Activated CD8-positive, alpha-beta memory T cell treated with anti-CD3 and anti-CD28 coated beads, Interleukin-2, amount 50 U/mL, for 24 hours (primary cell): ENCODE results near the gene C14orf180.

ENCODE experiments used
- DNase-seq: peaks from one replicate; pipeline ENCODE4 v3.0.0-alpha.2; 2020; ENCODE audit errors: extremely low read depth

The C14orf180 gene

DNA sequence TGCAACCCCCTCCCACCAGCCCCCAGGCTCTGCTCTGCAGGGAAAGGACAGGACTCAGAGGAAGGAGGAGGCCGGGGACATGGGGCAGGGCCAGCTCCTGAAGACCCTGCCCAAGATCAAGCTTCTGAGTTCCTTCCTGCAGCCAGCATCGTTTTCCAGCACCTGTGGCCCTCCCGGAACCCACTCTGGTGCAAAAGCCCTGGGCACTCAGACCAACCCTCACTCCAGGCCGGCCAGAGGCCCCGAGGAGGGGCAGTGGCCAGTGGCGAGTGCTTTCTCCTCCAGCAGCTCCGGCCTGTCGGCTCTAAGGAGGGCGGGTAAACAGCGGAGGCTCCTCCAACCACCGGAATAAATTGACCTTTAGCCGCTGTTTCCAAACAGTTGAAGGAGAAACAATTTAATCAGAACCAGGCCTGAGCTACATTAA lies 14.2 kb downstream of the C14orf180 start:
- DNase-seq = no peak

DNA sequence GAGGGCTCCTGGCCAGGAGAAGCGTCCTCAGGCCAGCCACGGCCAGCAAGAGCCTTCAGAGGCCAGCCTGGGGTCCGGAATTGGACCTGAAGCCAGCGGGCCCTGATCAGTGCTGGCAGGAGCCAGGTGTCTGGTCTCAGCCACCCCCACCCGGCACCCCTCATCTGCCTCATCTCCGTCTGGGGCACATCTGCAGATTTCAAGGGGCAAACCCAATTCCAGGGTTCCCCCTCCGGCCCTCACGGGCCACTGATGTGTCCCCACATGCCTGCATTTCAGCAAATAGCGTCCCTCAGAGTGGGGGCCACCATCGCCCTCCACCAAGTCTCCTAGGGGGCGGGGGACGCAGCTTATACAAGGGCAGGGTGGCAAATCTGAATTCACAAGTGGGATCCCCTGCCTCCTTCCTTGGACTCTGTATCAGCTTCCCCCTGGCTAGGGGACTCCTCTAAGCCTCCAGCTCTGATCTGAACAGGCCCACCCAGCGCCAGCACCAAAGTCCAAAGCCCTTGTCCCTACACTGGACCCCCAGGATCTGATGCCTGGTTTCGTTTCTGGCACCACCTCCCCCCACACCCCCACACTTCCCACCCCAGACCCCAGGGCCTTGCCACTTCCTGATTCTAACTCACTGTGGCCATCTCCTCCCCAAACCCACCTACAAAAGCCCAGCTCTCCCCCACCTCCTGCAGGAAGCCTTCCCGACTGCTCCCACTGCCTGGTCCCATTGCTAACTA lies 14.9 kb downstream of the C14orf180 start:
- DNase-seq = no peak

DNA sequence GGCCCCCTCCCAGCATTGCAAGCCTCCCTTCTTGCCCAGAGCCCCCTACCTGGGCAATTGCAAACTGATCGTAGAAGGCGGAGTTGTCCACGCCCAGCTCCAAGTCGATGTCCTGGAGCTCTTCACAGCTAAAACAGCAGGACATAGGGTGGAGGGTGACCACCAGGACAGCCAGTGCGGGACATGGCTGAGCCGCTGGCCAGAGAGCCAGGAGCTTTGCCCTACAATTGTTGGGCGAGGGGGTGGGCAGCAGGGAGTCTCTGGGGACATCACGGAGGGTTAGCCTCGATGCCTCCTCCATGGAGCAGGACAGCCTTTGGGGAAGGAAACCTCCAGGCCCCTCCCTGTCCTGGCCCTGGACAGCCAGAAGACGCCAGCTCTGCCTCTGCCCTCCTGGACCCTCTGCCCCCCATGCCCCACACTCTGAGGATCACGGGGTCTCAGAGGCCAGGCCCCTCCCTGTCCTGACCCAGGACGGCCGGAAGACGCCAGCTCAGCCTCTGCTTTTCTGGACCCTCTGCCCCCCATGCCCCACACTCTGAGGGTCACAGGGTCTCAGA lies 15.6 kb downstream of the C14orf180 start:
- DNase-seq = no peak

DNA sequence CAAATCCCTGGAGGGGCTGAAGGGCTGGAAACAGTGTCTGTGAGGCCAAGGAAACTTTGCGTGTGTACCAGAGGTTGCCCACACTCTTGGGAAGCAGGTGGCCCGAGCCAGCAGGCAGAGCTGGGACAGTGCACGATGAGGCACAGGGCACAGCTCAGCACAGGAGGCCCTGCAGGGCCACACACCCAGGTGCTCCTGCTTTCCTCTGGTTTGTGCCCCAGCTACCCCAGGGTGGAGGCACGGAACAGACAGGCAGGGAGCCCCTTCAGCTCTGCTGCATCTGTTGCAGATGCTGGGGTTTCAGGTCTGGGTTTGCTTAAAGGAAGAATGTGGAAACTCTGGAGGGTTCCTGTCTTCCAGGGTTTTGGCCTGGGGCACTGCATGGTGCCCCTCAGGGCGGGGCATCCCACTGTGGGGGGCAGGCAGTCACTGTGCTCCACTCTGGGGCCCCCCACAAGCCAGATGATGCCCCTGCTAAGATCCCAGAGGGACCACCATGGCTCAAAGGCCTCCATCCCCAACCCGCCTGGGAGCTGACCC lies 16.4 kb downstream of the C14orf180 start:
- DNase-seq = no peak

DNA sequence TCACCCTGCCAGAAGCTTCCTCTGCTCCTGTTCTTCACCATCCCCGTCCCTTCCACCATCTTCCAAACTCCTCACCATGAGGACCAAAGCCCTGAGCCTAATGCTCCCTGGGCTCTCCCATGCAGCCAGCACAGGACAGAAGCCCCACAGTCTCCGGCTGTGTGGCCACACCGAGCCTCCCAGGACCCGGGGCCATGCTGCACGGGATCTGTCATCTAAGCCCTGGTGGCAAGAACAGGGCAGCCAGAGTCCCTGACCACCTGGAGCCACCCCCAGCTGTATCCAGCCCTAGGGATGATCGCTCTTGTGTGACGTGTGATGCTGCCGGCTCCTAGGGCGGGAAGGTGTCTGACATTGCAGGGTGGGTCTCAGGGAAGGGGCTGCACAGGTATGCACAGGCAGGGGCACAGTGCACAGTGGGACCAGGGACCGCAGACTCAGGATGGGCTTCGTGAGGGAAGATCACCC lies 16.9 kb downstream of the C14orf180 start:
- no peak for DNase-seq

DNA sequence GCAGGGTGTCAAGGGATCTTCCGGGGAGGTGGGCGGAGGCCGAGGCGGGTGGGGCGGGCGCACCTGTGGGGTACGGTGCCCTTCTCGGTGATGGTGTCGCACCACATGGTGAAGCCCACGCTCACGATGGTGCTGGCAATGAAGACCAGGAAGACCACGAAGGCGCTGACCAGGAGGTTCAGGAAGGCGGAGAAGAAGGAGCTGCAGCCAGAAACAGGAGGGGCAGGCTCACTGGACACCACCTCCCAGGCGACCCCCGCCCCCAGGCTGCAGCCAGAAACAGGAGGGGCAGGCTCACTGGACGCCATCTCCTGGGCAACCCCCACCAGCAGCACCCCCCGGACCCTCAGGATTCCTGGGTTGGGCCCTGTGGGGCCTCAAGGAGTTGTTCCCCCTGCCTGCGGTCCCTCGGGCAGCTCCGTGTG lies 17.4 kb downstream of the C14orf180 start:
- no peak for DNase-seq

DNA sequence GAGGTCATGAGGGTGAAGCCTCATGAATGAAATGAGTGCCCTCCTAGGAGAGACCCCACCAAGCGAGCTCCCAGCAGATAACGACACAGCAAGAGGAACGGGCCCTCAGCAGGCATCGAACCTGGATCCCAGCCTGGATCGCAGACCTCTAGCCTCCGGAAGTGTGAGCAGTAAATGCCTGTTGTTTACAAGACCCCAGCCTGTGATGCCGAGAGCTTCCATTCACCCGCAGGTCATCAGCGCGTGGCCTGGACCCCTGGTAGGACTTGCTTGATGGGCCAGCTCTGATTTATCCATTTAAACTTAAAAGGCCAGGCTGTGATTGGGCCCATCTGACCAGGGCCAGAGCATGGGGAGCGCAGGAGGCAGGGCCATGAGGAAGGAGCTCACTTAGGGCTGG lies 18.0 kb downstream of the C14orf180 start:
- no peak for DNase-seq

DNA sequence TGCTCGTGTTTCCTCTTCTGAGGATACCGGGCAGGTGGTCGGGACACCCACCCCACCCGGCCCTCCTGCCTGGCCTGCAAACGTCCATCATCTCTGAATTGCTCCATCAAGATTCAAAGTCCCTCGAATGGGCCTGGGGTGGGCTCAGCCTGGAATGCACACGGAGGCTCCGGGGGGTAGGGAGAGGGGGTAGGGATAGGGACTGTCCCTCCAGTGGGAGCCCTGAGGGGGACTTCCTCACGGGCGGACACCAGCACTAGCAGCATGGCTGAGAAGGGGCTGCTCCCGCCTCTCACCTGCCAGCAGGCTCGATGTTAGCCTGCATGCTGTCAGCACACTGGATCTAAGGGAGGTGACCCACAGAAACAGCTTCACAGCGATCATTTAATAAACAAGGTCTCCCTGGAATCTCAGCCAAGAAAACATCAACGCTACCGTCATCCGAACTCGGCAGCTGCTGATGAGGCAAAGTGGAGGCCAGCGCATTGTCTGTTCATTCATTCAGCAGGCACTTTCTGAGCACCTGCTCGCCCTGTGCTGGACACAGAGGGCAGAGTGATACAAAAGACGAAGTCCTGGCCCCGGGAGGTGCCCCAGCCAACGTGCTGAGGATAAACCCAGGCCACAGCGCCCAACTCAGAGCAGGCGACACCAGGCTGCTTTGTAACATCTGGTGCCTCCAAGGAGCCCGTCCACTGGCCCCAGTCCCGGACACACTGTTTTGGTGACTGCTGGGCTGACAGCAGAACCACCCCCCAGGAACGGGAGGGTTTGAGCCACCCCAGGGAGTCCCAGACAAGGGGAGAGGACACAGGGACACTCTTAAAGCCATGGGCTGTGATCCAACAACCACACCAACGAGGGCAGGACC lies 18.7 kb downstream of the C14orf180 start:
- DNase-seq = no peak

DNA sequence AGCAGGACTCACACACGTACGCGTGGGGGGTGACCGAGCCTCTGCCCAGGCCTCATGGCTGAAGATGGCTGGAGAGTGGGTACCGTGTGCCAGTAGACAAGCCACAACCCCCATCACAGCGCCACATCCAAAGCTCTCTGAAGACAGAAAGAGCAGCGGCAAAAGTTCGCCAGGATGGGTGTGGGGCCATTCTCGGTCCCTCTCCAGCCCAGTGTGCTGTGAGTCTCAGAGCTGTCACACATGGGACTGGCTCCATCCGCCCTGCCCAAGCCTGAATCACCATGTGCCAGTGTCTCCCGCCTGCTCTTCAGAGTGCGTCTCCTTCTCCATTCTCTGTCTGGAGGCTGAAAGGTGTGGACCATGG lies 19.3 kb downstream of the C14orf180 start:
- DNase-seq = no peak

DNA sequence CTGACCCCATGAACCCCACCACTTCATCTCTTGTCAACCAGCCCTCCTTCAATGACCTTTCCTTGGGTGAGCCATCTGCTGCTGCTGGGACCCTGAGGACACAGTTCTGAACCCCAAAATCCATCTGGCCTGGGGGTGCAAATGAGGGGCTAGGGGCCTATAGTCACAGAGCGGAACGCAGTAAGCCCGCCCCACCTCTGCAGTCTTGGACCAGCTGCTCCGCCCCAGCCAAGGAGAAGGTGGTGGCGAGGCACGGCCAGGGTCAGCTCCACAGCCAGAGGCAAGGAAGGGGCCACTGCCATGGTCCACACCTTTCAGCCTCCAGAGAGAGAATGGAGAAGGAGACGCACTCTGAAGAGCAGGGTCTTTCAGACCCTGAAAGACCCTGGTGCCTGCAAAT lies 19.9 kb downstream of the C14orf180 start:
- DNase-seq = no peak

DNA sequence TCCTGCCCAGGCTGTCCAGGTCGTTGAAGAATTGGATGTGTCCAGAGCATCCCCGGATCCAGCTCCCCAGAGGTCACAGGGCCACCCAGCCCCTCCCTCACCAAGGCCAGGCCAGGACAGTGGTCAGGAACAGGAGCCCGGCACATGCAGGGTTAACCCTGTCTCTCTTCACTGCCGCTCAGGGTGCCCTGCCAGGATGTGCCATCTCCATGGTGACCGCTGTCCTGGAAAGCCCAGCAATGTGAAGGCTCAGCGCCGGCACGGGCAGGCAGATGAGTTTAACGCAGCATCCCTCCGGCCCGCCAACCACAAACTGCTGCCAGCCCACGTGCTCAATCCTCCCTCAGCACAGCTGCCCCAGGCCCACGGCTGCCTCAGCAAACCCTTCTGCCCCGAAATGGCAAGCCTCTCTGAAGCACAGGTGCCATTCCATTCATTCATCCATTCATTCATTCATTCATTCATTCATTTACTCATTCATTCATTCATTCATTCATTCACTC lies 20.6 kb downstream of the C14orf180 start:
- DNase-seq = no peak

DNA sequence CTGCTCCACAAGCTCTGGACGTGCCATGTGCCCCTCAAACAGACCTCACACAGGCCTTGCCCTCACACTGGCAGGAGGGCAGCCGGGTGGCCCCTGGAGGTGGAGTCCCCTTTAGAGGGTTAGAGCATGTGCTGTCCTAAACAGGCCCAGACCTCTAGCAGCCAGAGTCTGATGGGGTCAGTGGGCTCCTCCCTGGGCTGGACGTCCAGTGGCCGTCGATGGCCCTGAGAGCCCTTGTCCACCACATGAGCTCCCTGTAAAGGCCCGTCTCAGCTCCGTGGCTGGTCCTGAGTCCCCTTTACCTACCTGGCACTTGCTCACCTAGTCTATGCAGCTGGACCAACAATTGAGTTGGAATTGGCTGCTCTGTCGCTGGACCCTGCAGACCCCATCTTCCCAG lies 21.2 kb downstream of the C14orf180 start:
- no peak for DNase-seq

DNA sequence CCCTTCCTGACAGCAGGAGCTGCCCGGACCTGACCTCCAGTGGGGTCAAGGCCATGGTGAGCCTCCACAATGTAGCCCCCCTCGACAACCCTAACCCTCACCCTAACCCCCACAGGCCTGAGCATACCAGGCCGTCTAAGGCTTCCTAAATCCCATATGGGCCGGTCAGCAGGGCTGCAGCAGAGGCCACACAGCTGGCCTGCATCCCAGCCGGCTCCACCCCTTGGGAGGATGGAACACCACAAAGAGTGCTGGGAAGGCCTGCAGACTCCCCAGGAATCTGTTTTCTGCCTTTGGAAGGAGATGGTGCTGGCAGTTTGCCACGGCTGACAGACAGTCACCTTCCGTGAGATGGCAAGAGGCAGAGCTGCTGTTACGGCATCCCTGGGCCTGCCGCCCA lies 22.2 kb downstream of the C14orf180 start:
- no peak for DNase-seq

DNA sequence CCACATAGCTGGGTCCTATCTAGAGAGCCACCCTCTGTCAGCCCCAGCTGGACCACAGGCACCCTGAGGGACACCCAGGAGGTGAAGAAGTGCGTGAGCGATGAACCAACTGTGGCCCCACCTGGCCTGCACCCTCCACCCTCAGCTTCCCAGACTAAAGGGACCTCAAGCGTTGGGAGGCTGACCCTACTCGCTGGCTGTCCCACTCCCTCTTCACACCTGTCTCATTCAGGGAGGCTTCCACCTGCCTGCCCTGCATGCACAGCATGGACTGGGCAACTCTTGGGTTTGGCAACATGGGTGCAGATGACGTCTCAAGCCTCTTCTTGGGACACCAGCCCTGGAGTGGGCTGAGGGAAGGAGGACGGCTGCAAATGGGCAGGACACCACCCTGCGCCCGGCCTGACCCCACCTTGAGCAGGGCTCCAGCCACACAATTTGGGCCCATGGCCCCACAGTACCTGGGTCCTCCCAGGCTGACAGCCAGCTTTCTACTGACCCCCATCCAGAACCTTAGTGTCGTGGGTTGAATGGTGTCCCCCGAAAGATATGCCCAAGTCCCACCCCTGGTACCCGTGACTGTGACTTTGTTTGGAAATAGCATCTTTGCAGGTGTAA lies 22.9 kb downstream of the C14orf180 start:
- no peak for DNase-seq

DNA sequence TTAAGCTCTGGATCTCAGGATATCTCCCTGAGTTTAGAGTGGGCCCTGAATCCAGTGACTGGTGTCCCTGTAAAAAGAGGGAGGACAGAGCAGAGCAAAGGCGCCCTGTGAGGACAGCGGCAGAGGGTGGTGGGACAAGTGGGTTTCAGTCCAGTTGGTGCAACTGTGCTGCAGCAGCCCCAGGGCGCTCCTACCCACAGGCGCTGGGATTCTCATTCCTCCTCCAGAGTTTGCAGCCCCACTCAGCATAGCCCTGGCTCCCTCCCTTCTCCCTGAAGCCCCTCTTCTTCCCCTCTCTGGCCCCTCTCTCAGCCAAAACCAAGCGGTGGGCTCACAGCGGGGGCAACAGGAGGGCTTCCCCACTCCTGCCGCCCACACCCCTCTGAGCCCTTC lies 23.4 kb downstream of the C14orf180 start:
- no peak for DNase-seq

DNA sequence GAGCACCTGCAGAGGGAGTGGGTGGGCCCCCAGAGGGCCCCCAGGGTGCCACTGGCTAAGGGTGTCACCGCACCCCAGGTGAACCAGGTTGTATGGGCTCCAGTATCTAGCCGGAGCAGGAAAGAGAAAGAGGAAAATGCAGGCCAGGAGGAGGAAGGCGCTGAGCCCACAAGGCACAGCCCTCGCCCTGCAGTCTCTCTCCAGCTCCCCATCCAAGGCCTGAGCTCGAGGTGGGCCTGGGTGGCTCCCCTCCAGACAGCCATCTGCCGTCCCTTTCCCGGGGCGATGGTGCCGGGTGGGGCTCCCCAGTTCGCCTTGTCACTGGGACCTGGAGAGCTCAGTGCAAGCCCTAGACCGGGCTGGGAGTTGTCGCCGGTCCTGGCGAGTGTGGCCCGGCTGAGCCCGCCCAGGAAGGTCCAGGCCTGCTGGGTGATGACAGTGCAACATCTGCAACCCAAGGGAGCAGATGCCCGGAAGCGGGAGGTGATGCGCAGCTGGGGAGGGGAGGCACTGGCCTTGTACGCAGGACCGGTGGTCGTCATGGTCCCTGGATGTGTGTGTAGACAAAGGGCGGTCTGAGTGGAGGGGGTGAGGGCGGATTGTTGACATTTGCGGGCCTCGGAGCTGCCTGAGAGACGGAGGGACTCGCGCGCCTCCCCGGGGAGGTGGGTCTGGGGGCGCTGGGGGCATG lies 24.3 kb downstream of the C14orf180 start:
- DNase-seq = no peak

DNA sequence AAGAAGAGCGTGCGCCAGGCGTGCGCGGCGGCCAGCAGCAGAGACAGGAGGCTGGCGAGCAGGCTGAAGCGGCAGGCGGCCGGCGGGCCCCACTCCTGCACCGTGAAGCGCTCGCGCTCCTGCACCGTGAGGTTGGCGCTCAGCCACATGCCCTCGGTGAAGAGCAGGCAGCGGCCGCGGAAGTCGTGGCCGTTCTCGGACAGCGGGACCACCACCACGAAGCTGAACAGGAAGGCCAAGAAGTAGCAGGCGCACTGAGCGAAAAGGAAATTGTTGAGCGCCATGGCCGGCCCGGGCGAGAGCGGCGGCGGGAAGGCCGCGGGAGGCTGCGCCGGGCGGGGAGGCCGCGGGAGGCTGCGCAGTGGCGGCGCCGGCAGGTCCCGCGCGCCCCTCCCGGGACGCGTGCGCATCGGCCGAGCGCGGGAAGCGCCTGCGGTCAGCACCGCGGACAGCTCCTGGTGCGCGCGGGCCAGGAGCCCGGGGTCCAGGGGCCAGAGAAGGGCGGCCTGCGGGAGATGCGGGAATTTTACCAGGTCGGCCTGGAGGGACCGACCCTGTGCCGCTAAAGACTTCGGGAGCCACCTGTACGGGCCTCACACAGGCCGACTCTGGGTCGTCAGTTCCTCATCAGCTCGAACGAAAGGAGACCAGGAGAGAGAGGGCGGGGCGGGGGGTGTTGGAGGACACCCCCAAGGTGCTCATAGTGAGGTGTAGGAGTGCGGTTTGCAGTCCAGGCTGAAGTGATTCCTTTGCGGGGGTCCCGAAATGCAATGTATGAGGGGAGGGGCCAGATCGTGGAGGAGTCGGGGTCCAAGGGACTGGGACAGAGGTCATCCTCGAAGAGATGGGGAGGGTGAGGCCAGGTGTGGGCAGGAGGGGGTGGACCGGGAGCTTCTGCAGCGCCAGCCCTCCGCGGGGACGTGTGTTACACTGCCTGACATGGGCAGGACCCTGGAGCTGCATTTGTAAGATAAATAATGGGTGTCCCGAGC lies 25.2 kb downstream of the C14orf180 start, which contains the start of gene TMEM179:
TSS of gene TMEM179 (minus strand) at position 315 of the 992 bp plus-strand sequence. CDS start at position 284, 31 bp downstream.
- no peak for DNase-seq

DNA sequence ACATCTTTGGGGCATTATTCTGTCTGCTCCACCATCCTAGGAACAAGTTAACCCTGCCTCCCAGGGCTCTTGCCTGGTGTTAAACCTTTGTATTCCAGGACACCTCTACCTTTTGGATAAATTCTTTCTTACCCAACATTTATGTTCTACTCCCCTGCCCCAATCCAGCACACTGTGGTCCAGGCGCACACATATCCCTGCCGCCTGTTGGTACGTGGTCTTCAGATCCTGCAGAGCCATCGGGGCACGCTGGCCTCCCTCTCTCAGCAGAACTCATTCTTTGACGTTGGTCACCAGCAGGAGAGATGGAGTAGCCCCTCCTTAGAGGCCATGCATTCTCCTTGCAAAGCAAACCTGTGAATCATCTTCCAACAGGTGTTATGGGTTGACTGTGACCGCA lies 30.1 kb downstream of the C14orf180 start:
- no peak for DNase-seq

DNA sequence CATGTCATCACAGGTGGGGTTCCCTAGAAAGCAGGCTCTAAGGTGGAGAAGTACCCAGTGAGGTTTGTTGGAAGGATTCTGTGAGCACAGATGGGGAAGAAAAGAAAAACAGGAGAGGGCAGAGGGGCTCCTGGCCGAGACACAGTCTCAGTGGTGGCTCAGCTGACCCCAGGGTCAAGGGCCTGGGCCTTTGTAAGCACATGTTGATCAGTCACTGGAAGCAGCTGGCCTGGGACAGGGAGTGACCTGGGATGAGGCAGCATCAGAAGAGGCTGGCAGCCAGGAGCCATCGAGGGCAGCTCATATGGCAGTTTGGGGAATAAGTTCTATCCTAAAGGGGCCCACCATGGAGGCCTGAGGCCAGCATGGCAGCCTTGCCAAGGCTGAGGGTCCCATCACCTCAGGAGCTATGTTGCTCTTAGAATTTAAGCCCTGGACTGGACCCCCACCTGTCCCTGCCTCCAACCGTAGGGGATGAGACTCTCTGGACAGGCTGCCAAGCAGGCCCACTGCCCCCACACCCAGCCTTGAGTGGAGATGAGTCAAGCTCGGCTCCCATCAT lies 31.3 kb downstream of the C14orf180 start:
- no peak for DNase-seq
